HG03432 (cell line): ENCODE results near the gene HERC5.
"Not testable (repeated sequence)": the region's sequence is repeated elsewhere in the genome, so short reads cannot be mapped to it uniquely, and the experiment has no call there.

Source experiments
- ATAC-seq: cut with Tn5 transposase; IDR thresholded peaks from one replicate; pipeline ENCODE4 v1.9.1; 2021; ENCODE audit warnings: mild to moderate bottlenecking, moderate library complexity; ENCODE audit not compliant: unreplicated experiment

Gene HERC5

DNA sequence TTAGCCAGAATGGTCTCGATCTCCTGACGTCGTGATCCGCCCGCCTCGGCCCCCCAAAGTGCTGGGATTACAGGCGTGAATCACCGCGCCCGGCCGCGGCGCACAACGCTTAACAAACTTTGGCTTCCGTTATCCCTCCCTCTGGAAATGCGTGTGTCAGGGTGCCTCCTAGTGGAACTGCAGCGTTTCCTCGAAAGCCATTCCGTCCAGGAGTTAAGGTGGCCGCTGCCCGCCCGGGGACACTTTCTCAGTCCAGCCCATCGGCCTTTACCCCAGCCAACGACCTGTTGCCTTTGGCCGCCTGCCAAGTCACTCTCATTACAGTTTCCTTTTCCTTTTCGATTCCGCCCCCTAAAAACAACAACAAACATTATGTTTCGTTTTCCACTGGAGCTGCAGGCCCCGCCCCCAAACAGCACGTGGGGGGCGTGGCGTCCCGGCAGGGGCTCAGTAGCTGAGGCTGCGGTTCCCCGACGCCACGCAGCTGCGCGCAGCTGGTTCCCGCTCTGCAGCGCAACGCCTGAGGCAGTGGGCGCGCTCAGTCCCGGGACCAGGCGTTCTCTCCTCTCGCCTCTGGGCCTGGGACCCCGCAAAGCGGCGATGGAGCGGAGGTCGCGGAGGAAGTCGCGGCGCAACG lies at the start of gene HERC5:
TSS of gene HERC5 (plus strand) at position 450 of the 637 bp plus-strand sequence. CDS start at position 601, 151 bp downstream.
- peak; percentile 93 for ATAC-seq

DNA sequence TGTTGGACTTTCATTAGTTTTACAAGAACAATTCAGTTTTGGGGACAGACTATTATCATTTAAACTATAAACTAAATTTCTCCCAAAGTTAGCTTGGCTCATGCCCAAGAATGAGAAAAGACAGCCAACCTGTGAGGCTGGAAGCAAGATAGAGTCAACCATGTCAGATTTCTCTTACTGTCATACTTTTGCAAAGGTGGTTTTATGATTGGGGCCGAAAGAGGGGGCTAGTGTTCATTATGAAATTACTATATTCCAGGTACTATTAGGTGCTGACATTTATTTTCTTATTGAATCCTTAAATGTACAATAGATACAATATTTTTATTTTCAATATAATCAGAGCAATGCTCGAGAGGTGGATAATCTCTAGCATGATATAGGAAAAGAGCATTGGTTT lies 47.7 kb upstream of the HERC5 start:
- ATAC-seq = no peak

GRCh38 chr4:88409789-88410188 lies 47.1 kb upstream of the HERC5 start:
- no peak for ATAC-seq

- ATAC-seq = peak; percentile 58
Measured at GRCh38 chr4:88411491-88412096, 45.3 kb upstream of the HERC5 start.

DNA sequence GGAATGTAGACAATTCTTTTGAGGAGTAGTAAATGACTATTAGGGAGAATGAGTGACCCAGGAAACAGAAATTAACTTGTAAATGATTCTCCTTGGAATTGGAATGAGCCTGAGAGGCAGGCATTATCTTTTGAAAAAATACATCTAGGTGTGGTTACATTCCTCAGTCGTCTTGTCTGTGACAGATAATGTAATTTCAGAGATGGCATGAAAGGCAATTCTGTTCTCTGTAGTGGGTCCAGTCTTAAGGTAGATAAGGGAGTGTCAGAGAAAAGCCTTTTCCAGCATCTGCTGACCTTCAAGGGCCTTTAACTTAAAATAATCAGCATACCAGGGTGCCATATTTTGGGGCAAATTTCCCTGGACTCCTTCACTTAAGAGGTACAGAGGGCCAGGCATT lies 43.1 kb upstream of the HERC5 start:
- no peak for ATAC-seq

DNA sequence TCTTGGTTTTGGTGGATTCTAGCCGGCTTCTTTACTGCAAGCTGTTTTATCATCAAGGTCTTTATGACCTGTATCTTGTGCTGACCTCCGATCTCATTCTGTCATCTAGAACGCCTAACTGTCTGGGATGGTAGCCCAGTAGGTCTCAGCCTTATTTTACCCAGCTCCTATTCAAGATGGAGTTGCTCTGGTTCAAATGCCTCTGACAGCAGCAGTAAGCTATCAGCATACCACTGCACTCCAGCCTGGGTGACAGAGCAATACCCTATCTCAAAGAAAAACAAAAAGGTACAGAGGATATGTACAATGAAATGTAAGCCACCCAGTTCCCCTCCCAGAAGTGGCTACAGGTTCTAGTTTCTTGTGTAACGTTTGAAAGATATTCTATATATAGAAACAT lies 42.2 kb upstream of the HERC5 start:
- no peak for ATAC-seq

- ATAC-seq = no peak
Measured at GRCh38 chr4:88415982-88416381, 40.9 kb upstream of the HERC5 start.

DNA sequence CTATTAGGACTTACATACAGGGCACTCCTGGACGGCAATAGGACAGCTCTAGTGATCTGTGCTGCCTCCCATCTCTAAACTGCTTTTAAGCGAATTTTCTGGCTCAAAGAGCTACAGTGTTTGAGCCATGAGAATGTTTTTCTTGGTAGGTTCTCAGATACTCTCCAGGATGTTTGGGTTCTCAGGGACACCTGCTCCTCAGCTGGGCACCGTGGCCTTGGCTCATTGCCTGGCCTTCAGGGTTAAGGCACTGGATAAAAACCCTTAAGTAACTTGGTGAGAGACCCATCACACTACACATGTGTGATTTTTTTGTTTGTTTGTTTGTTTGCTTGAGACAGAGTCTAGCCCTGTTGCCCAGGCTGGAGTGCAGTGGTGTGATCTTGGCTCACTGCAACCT lies 38.5 kb upstream of the HERC5 start:
- ATAC-seq = no peak

DNA sequence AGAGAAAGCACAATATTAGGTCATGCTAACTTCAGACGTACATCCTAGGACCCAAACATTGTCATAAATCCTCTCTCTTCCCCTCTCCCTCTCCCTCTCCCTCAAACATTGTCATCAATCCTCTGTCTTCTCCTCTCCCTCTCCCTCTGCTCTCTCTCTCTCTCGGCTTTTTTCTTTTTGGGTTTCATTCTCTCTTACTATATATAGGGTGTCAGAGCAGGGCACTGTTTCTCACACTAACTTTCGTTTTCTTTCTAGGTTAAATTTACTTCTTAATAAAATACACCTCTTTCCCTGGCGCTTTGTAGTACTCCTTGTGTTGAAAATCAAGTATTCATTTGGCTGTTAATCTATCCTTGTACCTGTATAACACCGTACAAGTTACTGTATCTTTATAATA lies 37.0 kb upstream of the HERC5 start:
- peak; percentile 85 for ATAC-seq

- ATAC-seq = no peak
Measured at GRCh38 chr4:88420844-88421243, 36.1 kb upstream of the HERC5 start.

GRCh38 chr4:88422403-88422802 lies 34.5 kb upstream of the HERC5 start:
- ATAC-seq = no peak

- no peak for ATAC-seq
Measured at GRCh38 chr4:88429401-88429800, 27.5 kb upstream of the HERC5 start.

GRCh38 chr4:88435987-88436693 lies 20.8 kb upstream of the HERC5 start:
- no peak for ATAC-seq

DNA sequence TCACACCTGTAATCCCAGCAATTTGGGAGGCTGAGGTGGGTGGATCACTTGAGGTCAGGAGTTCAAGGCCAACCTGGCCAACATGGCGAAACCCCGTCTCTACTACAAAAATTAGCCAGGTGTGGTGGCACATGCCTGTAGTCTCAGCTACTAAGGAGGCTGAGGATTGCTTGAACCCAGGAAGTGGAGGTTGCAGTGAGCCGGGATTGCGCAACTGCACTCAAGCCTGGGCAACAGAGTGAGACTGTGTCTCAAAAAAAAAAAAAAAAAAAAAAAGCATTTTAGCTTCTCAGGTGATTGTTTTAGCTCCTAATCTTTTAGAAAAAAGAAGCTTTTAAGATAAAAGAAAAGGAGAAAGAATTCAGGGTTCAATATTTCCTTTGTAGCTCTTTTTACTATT lies 19.0 kb upstream of the HERC5 start:
- ATAC-seq = not testable (repeated sequence)

GRCh38 chr4:88439161-88439760 lies 17.7 kb upstream of the HERC5 start:
- ATAC-seq = no peak

DNA sequence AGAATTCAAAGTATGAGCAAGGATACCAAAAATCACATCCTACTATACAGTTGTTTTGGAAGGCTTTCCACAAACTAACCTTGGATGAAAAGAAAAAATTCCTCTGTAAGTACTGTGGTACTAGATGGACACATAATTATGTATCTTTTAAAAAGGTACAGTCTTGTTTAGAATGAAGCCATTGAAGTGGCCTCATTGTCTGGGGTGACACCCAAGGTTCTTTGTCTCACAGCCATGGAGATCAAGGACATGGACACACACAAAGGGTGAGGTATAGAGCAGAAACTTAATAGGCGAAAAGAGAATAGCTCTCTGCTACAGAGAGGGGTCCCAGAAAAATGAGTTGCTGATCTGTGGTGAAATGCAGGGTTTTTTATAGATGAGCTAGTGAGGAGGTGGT lies 16.8 kb upstream of the HERC5 start:
- no peak for ATAC-seq

- no peak for ATAC-seq
Measured at GRCh38 chr4:88441696-88442095, 15.2 kb upstream of the HERC5 start.

DNA sequence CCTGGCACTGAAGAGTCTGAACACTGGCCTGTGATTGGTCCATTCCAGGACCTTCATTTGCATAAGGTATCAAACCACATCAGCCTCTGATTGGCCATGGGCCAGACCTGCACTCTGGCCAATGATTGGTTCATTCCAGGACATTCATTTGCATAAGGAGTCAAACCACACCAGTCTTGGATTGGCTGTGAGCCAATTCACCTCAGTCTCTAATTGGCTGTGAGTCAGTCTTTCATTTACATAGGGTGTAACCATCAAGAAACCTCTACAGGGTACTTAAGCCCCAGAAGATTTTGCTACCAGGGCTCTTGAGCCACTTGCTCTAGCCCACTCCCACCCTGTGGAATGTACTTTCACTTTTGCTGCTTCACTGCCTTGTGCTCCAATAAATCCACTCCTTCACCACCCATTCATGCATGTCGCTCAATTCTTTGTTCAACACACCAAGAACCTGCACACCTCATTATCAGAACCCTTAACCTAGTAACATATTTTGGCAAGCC lies 14.2 kb upstream of the HERC5 start:
- no peak for ATAC-seq

DNA sequence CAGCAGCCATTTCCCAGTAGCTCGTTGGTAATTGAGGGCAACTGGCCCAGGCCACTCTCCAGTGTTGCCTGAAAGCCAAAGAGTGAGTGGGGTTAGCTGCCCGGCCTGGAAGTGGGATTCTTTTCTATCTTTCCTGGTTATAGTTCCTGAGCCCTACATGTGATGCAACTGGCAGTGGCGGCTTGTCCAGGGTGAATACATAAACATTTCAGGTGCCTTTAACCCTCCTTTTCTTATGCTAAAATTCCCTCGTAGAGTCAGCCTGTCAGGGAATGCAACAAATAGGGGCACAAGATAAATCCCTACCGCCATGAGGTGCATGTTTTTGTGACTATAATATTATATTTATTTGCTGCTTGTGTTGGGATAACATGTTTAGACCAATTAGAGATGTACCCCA lies 13.4 kb upstream of the HERC5 start:
- no peak for ATAC-seq

DNA sequence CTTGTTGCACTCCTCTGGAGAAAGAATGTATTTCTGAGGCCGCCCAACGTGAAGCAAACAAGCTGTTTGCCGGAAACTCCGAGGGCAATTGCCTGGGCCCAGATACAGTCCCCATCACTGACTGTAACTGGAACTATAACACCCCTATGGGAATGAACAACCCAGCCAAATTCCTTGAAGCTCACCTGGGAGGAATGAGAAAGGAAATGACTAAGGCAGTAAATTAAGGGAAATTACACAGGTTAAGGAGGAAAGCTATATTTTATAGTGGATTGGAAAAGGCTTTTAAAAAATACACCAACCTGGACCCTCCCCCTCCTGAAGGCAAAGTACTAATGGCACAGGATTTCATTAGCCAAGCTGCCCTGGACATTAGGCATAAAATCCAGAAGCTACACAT lies 11.7 kb upstream of the HERC5 start:
- ATAC-seq = no peak

GRCh38 chr4:88446124-88446523 lies 10.8 kb upstream of the HERC5 start:
- ATAC-seq = no peak
